Measurements from ENCODE around the gene KRT36.

GRCh38 chr17:41503202-41503601 lies 13.5 kb upstream of the KRT36 start:
- TF ChIP-seq CTCF (conservative IDR thresholded peaks at IDR 0.05; ENCODE audit: low read depth, low read length) (no peak), EZH2phosphoT487 (IDR thresholded peaks at IDR 0.05; ENCODE audit: borderline replicate concordance, low read length) (no peak)
